Gastrocnemius medialis (tissue), 4 donors: ENCODE measurements around the gene KANSL1L. TPM values are rescaled to one million over a fixed set of nuclear protein-coding genes. Genes with fewer than 3 reads are reported as not detected.
"Not testable (repeated sequence)": the region's sequence is repeated elsewhere in the genome, so short reads cannot be mapped to it uniquely, and the experiment has no call there.

Experiments used
- ATAC-seq, 2 donors: fragments of 150-250 bp; one replicate each; pipeline ENCODE4 v1.9.1; 2016
- DNase-seq, 2 donors: peaks; one replicate each; pipeline ENCODE4 v3.0.0-alpha.2; 2019
- H3K27ac ChIP-seq, 4 donors: fragments of 200-600 bp; sonication (generic); 1 replicate in 1 of 4; 2 replicates in 3 of 4; pipeline ENCODE4 v1.5.1; 2016 to 2018; ENCODE audit warnings: mild to moderate bottlenecking in 2 of 4, moderate library complexity in 1 of 4
- H3K27me3 ChIP-seq, 3 donors: fragments of 200-600 bp; sonication (generic) in 2 of 3; 1 replicate in 1 of 3; 2 replicates in 2 of 3; pipeline versions ENCODE4 v1.5.1 to v1.6.0; 2016 to 2019; ENCODE audit warnings: mild to moderate bottlenecking in 1 of 3, moderate library complexity in 1 of 3
- H3K36me3 ChIP-seq, 2 donors: fragments of 200-600 bp; sonication (generic) in 1 of 2; one replicate each; pipeline ENCODE4 v1.5.1; 2017 to 2018
- H3K4me1 ChIP-seq, 2 donors: fragments of 200-600 bp; sonication (generic) in 1 of 2; one replicate each; pipeline ENCODE4 v1.5.1; 2016 to 2017; ENCODE audit warnings: mild to moderate bottlenecking in 2 of 2
- H3K4me3 ChIP-seq, 4 donors: fragments of 200-600 bp; sonication (generic) in 3 of 4; 1 replicate in 1 of 4; 2 replicates in 3 of 4; pipeline ENCODE4 v1.5.1; 2016 to 2019; ENCODE audit warnings: mild to moderate bottlenecking in 2 of 4
- H3K9me3 ChIP-seq, 3 donors: fragments of 200-600 bp; sonication (generic) in 2 of 3; 1 replicate in 1 of 3; 2 replicates in 2 of 3; pipeline ENCODE4 v1.5.1; 2016 to 2019
- CTCF ChIP-seq, 5 experiments: fragments of 450-650 bp in 3 of 5; fragments of 200-600 bp in 2 of 5; sonication (generic) in 2 of 5; IDR thresholded peaks in 4 of 5; conservative IDR thresholded peaks in 1 of 5; 1 replicate in 4 of 5; 2 replicates in 1 of 5; pipeline ENCODE4 v1.5.1; 2016 to 2019; ENCODE audit warnings: antibody characterized with exemption in 5 of 5, mild to moderate bottlenecking in 3 of 5, moderate library complexity in 3 of 5
- POLR2A ChIP-seq, 2 donors: fragments of 450-650 bp; IDR thresholded peaks; one replicate each; pipeline ENCODE4 v1.6.1; 2017; ENCODE audit warnings: antibody characterized with exemption in 2 of 2, mild to moderate bottlenecking in 2 of 2, moderate library complexity in 2 of 2
- in situ Hi-C, 4 donors: fragments of 200-750 bp; cut with MboI; loops; one replicate each; pipeline versions ENCODE4 v1.15.0 to v1.8.0; 2017; ENCODE audit warnings: low sequenced_read_pairs in 4 of 4
- intact Hi-C: fragments of 100-400 bp; cut with DNase I; formaldehyde crosslinking; loops from one replicate; pipeline ENCODE4 v1.15.1; 2023; ENCODE audit warnings: low total_unique reads
- total RNA-seq, 4 donors: library from RNA; depleted of rRNA; stranded (reverse); fragments of >200 nt; gene quantifications; one replicate each; pipeline versions ENCODE4 v1.1.0 to v1.2.3, GENCODE V29; 2016

Gene KANSL1L
- total RNA-seq, 4 donors from 2014 or later = 19.4 to 21.9 (median 20.4) TPM

- no peak for DNase-seq
- Histone ChIP-seq H3K27me3 (no peaks in the 10 kb centered on the region), H3K4me3 (no peak overlapping the region), H3K27ac (no peak overlapping the region), H3K9me3 (peaks cover 0 to 7% (median 0%) of the 10 kb centered on the region in 3 donors), H3K4me1 (no peaks in the 10 kb centered on the region), H3K36me3 (no peaks in the 10 kb centered on the region)
- in situ Hi-C loops (no loop called here), intact Hi-C loops (no loop called here)
- no peak for ATAC-seq
- TF ChIP-seq CTCF (IDR thresholded peaks at IDR 0.05 in 4 of 5, conservative IDR thresholded peaks at IDR 0.05 in 1 of 5) (no peak), POLR2A (IDR thresholded peaks at IDR 0.05) (no peak)
These were observed 18.4 kb upstream of the KANSL1L start for GRCh38 chr2:210189452-210190138.

- H3K27me3 ChIP-seq = no peaks in the 10 kb centered on the region
- no peak overlapping the region for H3K27ac ChIP-seq
- no peaks in the 10 kb centered on the region for H3K36me3 ChIP-seq
- TF ChIP-seq POLR2A (IDR thresholded peaks at IDR 0.05) (no peak), CTCF (IDR thresholded peaks at IDR 0.05 in 4 of 5, conservative IDR thresholded peaks at IDR 0.05 in 1 of 5) (no peak)
- no peaks in the 10 kb centered on the region for H3K4me1 ChIP-seq
- H3K9me3 ChIP-seq = peaks cover 0 to 7% (median 0%) of the 10 kb centered on the region in 3 donors
- ATAC-seq (no peak), DNase-seq (no peak)
- no peak overlapping the region for H3K4me3 ChIP-seq
- intact Hi-C loops = no loop called here
- in situ Hi-C loops = no loop called here
These were observed 17.5 kb upstream of the KANSL1L start for GRCh38 chr2:210188755-210189154.

GRCh38 chr2:210188190-210188589 is 17.0 kb upstream of the KANSL1L start:
- in situ Hi-C loops = no loop called here
- Histone ChIP-seq H3K4me1 (no peaks in the 10 kb centered on the region), H3K9me3 (peaks cover 0 to 7% (median 0%) of the 10 kb centered on the region in 3 donors), H3K27me3 (no peaks in the 10 kb centered on the region), H3K36me3 (no peaks in the 10 kb centered on the region), H3K27ac (no peak overlapping the region), H3K4me3 (no peak overlapping the region)
- intact Hi-C loops = no loop called here
- DNase-seq = no peak
- no peak for ATAC-seq
- TF ChIP-seq POLR2A (IDR thresholded peaks at IDR 0.05) (no peak), CTCF (IDR thresholded peaks at IDR 0.05 in 4 of 5, conservative IDR thresholded peaks at IDR 0.05 in 1 of 5) (no peak)

GRCh38 chr2:210183936-210184335 is 12.7 kb upstream of the KANSL1L start:
- H3K4me1 ChIP-seq, H3K27me3 ChIP-seq, ATAC-seq, H3K36me3 ChIP-seq, H3K9me3 ChIP-seq, H3K4me3 ChIP-seq, DNase-seq, in situ Hi-C loops, H3K27ac ChIP-seq, intact Hi-C loops: not testable (repeated sequence)

GRCh38 chr2:210181606-210182088 is 10.4 kb upstream of the KANSL1L start:
- in situ Hi-C loops, H3K4me1 ChIP-seq, DNase-seq, H3K9me3 ChIP-seq, H3K27ac ChIP-seq, H3K27me3 ChIP-seq, H3K36me3 ChIP-seq, intact Hi-C loops, H3K4me3 ChIP-seq, ATAC-seq: not testable (repeated sequence)

- H3K4me3 ChIP-seq, H3K27ac ChIP-seq, in situ Hi-C loops, ATAC-seq, H3K9me3 ChIP-seq, H3K27me3 ChIP-seq, intact Hi-C loops, DNase-seq, H3K36me3 ChIP-seq, H3K4me1 ChIP-seq: not testable (repeated sequence)
These were observed 9.9 kb upstream of the KANSL1L start for GRCh38 chr2:210181033-210181605.
